IMR-90 (cell line): Measurements from ENCODE around the gene SLC8A1. TPM values are rescaled to one million over a fixed set of nuclear protein-coding genes. Genes with fewer than 3 reads are reported as not detected.
"Not testable (repeated sequence)": the region's sequence is repeated elsewhere in the genome, so short reads cannot be mapped to it uniquely, and the experiment has no call there.

Source experiments
- ATAC-seq: fragments of 200-7000 bp; cut with Tn5 transposase; 2 replicates; pipeline ENCODE4 v1.9.1; 2020; ENCODE audit warnings: low read depth, mild to moderate bottlenecking, moderate library complexity
- BruUV-seq: library from RNA; stranded (reverse); fragments of 400-500 nt; replicated peaks from 2 replicates; lab custom pipeline; 2021; lab: Mats Ljungman, UMichigan
- CTCF ChIA-PET: fragments of 300-600 bp; formaldehyde crosslinking; extraction: SDS; loops from one replicate; lab custom pipeline; 2021; ENCODE audit warnings: antibody characterized with exemption; lab: Yijun Ruan, JAX
- POLR2A ChIA-PET: fragments of 300-600 bp; sonication (Branson Sonifier 250); formaldehyde crosslinking; loops from one replicate; lab custom pipeline; 2022; ENCODE audit warnings: antibody characterized with exemption; ENCODE audit not compliant: unreplicated experiment; lab: Charles Lee
- DNase-seq: peaks from one replicate; pipeline ENCODE4 v3.0.0; 2013
- H2AFZ ChIP-seq: replicated peaks from 2 replicates; pipeline ENCODE3; 2013; ENCODE audit warnings: low read length, mild to moderate bottlenecking; ENCODE audit not compliant: poor library complexity
- H2AK5ac ChIP-seq: 2 replicates; pipeline ENCODE4 v1.6.1; 2013; ENCODE audit warnings: low read depth, low read length, inconsistent platforms
- H2AK9ac ChIP-seq: replicated peaks from 2 replicates; pipeline ENCODE3; 2013; ENCODE audit warnings: mild to moderate bottlenecking, low read depth, low read length, moderate library complexity; ENCODE audit not compliant: poor library complexity
- H2BK120ac ChIP-seq: 2 replicates; pipeline ENCODE4 v1.6.1; 2013; ENCODE audit warnings: low read depth, low read length, inconsistent platforms
- H2BK15ac ChIP-seq: 3 replicates; pipeline ENCODE4 v1.6.1; 2013; ENCODE audit warnings: low read depth, low read length, inconsistent platforms
- H2BK20ac ChIP-seq: 2 replicates; pipeline ENCODE4 v1.6.1; 2013; ENCODE audit warnings: low read depth, mild to moderate bottlenecking, inconsistent platforms, low read length, moderate library complexity
- H2BK5ac ChIP-seq: 2 replicates; pipeline ENCODE4 v1.6.1; 2013; ENCODE audit warnings: mild to moderate bottlenecking, low read depth, low read length, inconsistent platforms; ENCODE audit not compliant: poor library complexity, severe bottlenecking
- H3K14ac ChIP-seq: replicated peaks from 2 replicates; pipeline ENCODE4 v1.6.1; 2013; ENCODE audit warnings: low read depth, low read length, inconsistent platforms
- H3K18ac ChIP-seq: 2 replicates; pipeline ENCODE4 v1.6.1; 2013; ENCODE audit warnings: low read depth, low read length, control low read depth
- H3K23ac ChIP-seq: 2 replicates; pipeline ENCODE4 v1.6.1; 2013; ENCODE audit warnings: low read depth, low read length, inconsistent platforms
- H3K27ac ChIP-seq: 2 replicates; pipeline ENCODE4 v1.5.1; 2013; ENCODE audit warnings: mild to moderate bottlenecking, control low read depth, low read length; ENCODE audit not compliant: insufficient read depth
- H3K27me3 ChIP-seq: 2 replicates; pipeline ENCODE4 v1.6.1; 2013; ENCODE audit warnings: low read length; ENCODE audit not compliant: control insufficient read depth, insufficient read depth
- H3K36me3 ChIP-seq: 2 replicates; pipeline ENCODE4 v1.6.1; 2013; ENCODE audit warnings: low read length, mixed read lengths; ENCODE audit not compliant: control insufficient read depth, insufficient read depth
- H3K4ac ChIP-seq: 2 replicates; pipeline ENCODE4 v1.6.1; 2013; ENCODE audit warnings: low read depth, low read length, inconsistent platforms
- H3K4me1 ChIP-seq: 2 replicates; pipeline ENCODE4 v1.6.1; 2013; ENCODE audit warnings: low read length, mixed read lengths; ENCODE audit not compliant: control insufficient read depth, insufficient read depth
- H3K4me2 ChIP-seq: 2 replicates; pipeline ENCODE4 v1.6.1; 2013; ENCODE audit warnings: low read depth, mild to moderate bottlenecking, control low read depth, low read length, moderate library complexity
- H3K4me3 ChIP-seq: 2 replicates; pipeline ENCODE4 v1.5.1; 2013; ENCODE audit warnings: low read depth, mild to moderate bottlenecking, control low read depth, low read length, moderate library complexity; ENCODE audit not compliant: insufficient read depth
- H3K56ac ChIP-seq: 2 replicates; pipeline ENCODE4 v1.6.1; 2013; ENCODE audit warnings: low read length, inconsistent platforms; ENCODE audit not compliant: insufficient read depth; ENCODE audit errors: extremely low read depth
- H3K79me1 ChIP-seq, 2 experiments: 2 replicates each; pipeline ENCODE4 v1.6.1; 2013; ENCODE audit warnings: low read length in 2 of 2, inconsistent platforms in 1 of 2, low read depth in 1 of 2
- H3K9ac ChIP-seq: 2 replicates; pipeline ENCODE4 v1.6.1; 2013; ENCODE audit warnings: low read depth, low read length, control low read depth
- H3K9me1 ChIP-seq: 2 replicates; pipeline ENCODE4 v1.6.1; 2013; ENCODE audit warnings: low read length, inconsistent platforms; ENCODE audit not compliant: insufficient read depth
- H3K9me3 ChIP-seq: 2 replicates; pipeline ENCODE4 v1.6.1; 2013; ENCODE audit warnings: low read length; ENCODE audit not compliant: control insufficient read depth, insufficient read depth
- H4K20me1 ChIP-seq: 2 replicates; pipeline ENCODE4 v1.6.1; 2013; ENCODE audit warnings: low read length, inconsistent platforms; ENCODE audit not compliant: insufficient read depth
- H4K5ac ChIP-seq: 2 replicates; pipeline ENCODE4 v1.6.1; 2013; ENCODE audit warnings: mild to moderate bottlenecking, low read depth, low read length, control low read depth
- H4K8ac ChIP-seq, 2 experiments: 2 replicates each; pipeline ENCODE4 v1.6.1; 2013; ENCODE audit warnings: low read depth in 2 of 2, low read length in 2 of 2, control low read depth in 1 of 2, inconsistent platforms in 1 of 2
- H4K91ac ChIP-seq: 2 replicates; pipeline ENCODE4 v1.6.1; 2013; ENCODE audit warnings: low read depth, low read length, inconsistent platforms; ENCODE audit not compliant: insufficient read depth
- CHD1 ChIP-seq: IDR thresholded peaks from 2 replicates; pipeline ENCODE4 v1.6.1; 2012; ENCODE audit warnings: low read depth, low read length, improper control_type of control experiment
- FOS ChIP-seq: fragments of 150-350 bp; IDR thresholded peaks from 2 replicates; pipeline ENCODE4 v1.6.1; 2016; ENCODE audit warnings: low read depth, low read length
- MXI1 ChIP-seq: IDR thresholded peaks from 2 replicates; pipeline ENCODE4 v1.6.1; 2012; ENCODE audit warnings: low read depth, mild to moderate bottlenecking, low read length, moderate library complexity, borderline replicate concordance
- NFE2L2 ChIP-seq: fragments of 150-350 bp; IDR thresholded peaks from 2 replicates; pipeline ENCODE4 v1.6.1; 2016; ENCODE audit warnings: low read depth, mild to moderate bottlenecking, low read length
- RAD21 ChIP-seq: IDR thresholded peaks from 2 replicates; pipeline ENCODE4 v1.6.1; 2012; ENCODE audit warnings: low read length, improper control_type of control experiment
- WGBS, 2 experiments: methylation state at CpG; one replicate each; pipeline versions ENCODE4 v1.1.5 to v1.1.7; 2013; ENCODE audit warnings: missing lambda C conversion rate in 2 of 2; ENCODE audit not compliant: insufficient read length in 1 of 2; ENCODE audit errors: extremely low coverage in 2 of 2; 5-methylcytosine and 5-hydroxymethylcytosine counted together
- dilution Hi-C: fragments of 300-500 bp; cut with HindIII; formaldehyde crosslinking; loops from one replicate; pipeline ENCODE4 v1.14.3; 2018; ENCODE audit warnings: low sequenced_read_pairs; ENCODE audit not compliant: unreplicated experiment
- in situ Hi-C: fragments of 300-500 bp; cut with MboI; formaldehyde crosslinking; loops from 3 replicates; pipeline ENCODE4 v1.14.3; 2019; ENCODE audit warnings: low sequenced_read_pairs, inconsistent platforms, mixed read lengths
- intact Hi-C: fragments of 100-400 bp; cut with micrococcal nuclease; formaldehyde crosslinking; loops from 2 replicates; pipeline ENCODE4 v1.10.0; 2022
- polyA plus RNA-seq, 3 experiments: library from polyadenylated mRNA; depleted of rRNA; stranded (reverse); fragments of >200 nt; gene quantifications; 2 replicates each; pipeline ENCODE4 v1.2.3, GENCODE V29; 2012; ENCODE audit warnings: low replicate concordance in 1 of 3
- total RNA-seq: library from RNA; depleted of rRNA; stranded (reverse); fragments of >200 nt; gene quantifications from 2 replicates; pipeline ENCODE4 v1.2.3, GENCODE V29; 2012

The SLC8A1 gene
- total and polyA plus RNA-seq, 2 of the 4 experiments (the other 2 are of a cell fraction), result 7.7 to 57.0 TPM

DNA sequence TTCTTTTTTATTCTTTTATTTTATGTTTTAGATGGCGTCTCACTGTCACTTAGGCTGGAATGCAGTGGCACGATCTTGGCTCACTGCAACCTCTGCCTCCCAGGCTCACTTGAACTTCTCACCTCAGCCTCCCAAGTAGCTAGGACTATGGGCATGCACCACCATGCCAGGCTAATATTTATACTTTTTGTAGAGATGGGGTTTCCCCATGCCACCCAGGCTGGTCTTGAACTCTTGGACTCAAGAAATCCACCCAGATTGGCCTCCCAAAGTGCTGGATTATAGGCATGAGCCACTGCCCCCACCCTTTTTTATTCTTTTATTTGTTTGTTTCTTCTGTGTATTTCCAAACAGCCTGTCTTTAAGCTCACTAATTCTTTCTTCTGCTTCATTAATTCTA lies 366.1 kb downstream of the SLC8A1 start:
- no peaks in the 10 kb centered on the region for H3K36me3 ChIP-seq
- no CpG with 5 or more reads among the region's 2 CpGs for WGBS, 2 experiments
- ATAC-seq, result no peak
- no peak overlapping the region for H4K91ac ChIP-seq
- H3K9ac ChIP-seq, result no peak overlapping the region
- H3K4me1 ChIP-seq, result no peaks in the 10 kb centered on the region; the same call in 1 of the 2 replicates
- H2AK9ac ChIP-seq, result no peak overlapping the region
- no peaks in the 10 kb centered on the region for H3K27me3 ChIP-seq
- H3K9me3 ChIP-seq, result no peaks in the 10 kb centered on the region
- intact Hi-C loops (no loop called here), in situ Hi-C loops (no loop called here), dilution Hi-C loops (no loop called here)
- no peak overlapping the region for H3K23ac ChIP-seq
- H3K9me1 ChIP-seq, result no peaks in the 10 kb centered on the region
- H2BK15ac ChIP-seq, result no peak overlapping the region
- DNase-seq, result no peak
- H3K4ac ChIP-seq, result no peak overlapping the region
- H2AK5ac ChIP-seq, result no peak overlapping the region
- no peak overlapping the region for H2AFZ ChIP-seq
- no peak overlapping the region for H3K14ac ChIP-seq
- H2BK120ac ChIP-seq, result no peak overlapping the region
- H3K27ac ChIP-seq, result no peak overlapping the region
- BruUV-seq, result no TSS peak
- H3K56ac ChIP-seq, result no peak overlapping the region
- H4K5ac ChIP-seq, result peak overlapping the region; percentile 4; the same call in 1 of the 2 replicates
- H2BK20ac ChIP-seq, result no peak overlapping the region
- H2BK5ac ChIP-seq, result peak overlapping the region; percentile 3
- H4K8ac ChIP-seq, result no peak overlapping the region
- no peak for TF ChIP-seq FOS
- TF ChIP-seq RAD21, result no peak
- TF ChIP-seq CHD1, result no peak
- no peak for TF ChIP-seq NFE2L2
- TF ChIP-seq MXI1, result no peak
- ChIA-PET CTCF (interaction anchor here (1.7 kb wide), 1 partner anchor 25 kb away, joined by 4 read pairs; no protein-coding TSS in a partner anchor), POLR2A (interaction anchor here (1.0 kb wide), 1 partner anchor 51 kb away, joined by 3 read pairs; no protein-coding TSS in a partner anchor)
- no peak overlapping the region; the same call in 1 of the 2 replicates for H3K18ac ChIP-seq
- no peaks in the 10 kb centered on the region for H4K20me1 ChIP-seq
- no peak overlapping the region for H3K4me2 ChIP-seq
- no peaks in the 10 kb centered on the region for H3K79me1 ChIP-seq
- no peak overlapping the region for H3K4me3 ChIP-seq

DNA sequence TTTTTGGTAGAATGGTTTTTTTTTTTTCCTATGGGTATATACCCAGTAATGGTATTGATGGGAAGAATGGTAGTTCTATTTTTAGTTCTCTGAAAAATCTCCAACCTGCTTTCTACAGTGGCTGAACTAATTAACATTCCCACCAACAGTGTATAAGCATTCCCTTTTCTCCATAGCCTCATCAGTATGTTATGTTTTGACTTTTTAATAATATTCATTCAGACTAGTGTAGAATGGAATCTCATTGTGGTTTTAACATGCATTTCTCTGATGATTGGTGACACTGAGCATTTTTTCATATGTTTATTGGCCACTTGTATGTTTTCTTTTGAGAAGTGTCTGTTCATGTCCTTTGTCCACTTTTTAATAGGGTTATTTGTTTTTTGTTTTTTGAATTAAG lies 378.6 kb downstream of the SLC8A1 start:
- H2AK9ac ChIP-seq, H2BK20ac ChIP-seq, H3K27ac ChIP-seq, H3K9me1 ChIP-seq, H3K18ac ChIP-seq, H4K8ac ChIP-seq, intact Hi-C loops, H2AFZ ChIP-seq, H3K79me1 ChIP-seq, H2BK5ac ChIP-seq, H3K14ac ChIP-seq, H2AK5ac ChIP-seq, H3K27me3 ChIP-seq, H3K9me3 ChIP-seq, H3K9ac ChIP-seq, H4K20me1 ChIP-seq, DNase-seq, BruUV-seq, CTCF ChIA-PET, H2BK120ac ChIP-seq, H2BK15ac ChIP-seq, H3K36me3 ChIP-seq, H4K5ac ChIP-seq, H3K4ac ChIP-seq, H3K4me1 ChIP-seq, H4K91ac ChIP-seq, H3K23ac ChIP-seq, POLR2A ChIA-PET, in situ Hi-C loops, H3K4me2 ChIP-seq, H3K4me3 ChIP-seq, dilution Hi-C loops, H3K56ac ChIP-seq: not testable (repeated sequence)
- ATAC-seq, result 0 out of 2 replicates have a peak, but pooled peaks have one; percentile 35
